LNCAP (cell line): ENCODE data around the gene PRKAA1.

ENCODE experiments used
- TF ChIP-seq, protein P1 (sequence below): fragments of 450-650 bp; IDR thresholded peaks from 2 replicates; pipeline ENCODE4 v1.5.1; 2017; ENCODE audit warnings: mild to moderate bottlenecking

The PRKAA1 gene

DNA sequence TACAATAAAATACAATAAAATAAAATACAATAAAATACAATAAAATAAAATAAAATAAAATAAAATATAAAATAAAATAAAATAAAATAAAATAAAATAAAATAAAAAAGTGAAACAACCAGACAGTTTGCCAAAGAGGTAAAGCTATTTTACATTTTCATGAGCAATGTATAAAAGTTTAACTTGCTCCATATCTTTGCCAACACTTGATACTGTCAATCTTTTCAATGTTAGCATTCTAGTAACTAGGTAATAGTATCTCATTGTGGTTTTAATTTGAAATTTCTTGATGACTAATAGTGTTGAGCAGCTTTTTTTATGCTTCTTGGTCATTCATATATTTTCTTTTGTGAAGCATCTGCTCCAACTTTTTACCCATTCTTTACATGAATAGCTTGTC is 59.7 kb downstream of the PRKAA1 start:
- TF ChIP-seq, protein P1, sequence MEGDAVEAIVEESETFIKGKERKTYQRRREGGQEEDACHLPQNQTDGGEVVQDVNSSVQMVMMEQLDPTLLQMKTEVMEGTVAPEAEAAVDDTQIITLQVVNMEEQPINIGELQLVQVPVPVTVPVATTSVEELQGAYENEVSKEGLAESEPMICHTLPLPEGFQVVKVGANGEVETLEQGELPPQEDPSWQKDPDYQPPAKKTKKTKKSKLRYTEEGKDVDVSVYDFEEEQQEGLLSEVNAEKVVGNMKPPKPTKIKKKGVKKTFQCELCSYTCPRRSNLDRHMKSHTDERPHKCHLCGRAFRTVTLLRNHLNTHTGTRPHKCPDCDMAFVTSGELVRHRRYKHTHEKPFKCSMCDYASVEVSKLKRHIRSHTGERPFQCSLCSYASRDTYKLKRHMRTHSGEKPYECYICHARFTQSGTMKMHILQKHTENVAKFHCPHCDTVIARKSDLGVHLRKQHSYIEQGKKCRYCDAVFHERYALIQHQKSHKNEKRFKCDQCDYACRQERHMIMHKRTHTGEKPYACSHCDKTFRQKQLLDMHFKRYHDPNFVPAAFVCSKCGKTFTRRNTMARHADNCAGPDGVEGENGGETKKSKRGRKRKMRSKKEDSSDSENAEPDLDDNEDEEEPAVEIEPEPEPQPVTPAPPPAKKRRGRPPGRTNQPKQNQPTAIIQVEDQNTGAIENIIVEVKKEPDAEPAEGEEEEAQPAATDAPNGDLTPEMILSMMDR: no peak

DNA sequence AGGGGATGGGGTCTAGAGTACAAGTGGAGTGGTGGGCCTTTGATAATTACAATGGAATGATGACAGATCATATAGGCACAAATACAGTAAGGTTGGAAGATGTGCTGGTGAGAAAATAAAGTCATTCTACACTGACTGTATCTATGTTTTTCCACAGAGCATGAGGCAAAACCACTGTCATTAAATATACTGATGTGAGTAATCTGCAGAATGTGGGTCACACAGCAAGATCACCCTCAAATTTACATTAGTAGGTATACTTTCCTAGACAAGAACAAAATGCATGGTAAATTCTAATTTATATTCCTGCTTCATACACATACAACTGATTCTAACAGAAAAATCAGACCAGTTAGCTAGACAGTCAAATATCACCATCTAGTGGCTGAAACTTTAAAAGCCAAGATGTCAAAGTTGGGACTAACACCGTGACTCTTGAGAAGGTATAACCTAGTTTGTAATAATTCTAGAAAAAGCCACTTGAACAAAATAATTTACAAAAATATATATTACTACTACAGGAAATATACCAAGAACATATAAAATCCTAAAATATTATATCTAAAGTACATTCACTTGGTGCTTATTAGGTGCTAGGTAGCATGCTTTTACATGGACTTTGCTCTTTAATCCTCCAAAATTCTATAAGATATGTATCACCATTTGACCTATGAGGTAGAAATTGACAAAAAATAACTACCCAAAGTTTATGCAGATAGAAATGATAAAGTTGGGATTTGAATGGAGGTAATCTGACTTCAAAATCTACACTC is 61.9 kb downstream of the PRKAA1 start:
- TF ChIP-seq, protein P1: peak; percentile 80

DNA sequence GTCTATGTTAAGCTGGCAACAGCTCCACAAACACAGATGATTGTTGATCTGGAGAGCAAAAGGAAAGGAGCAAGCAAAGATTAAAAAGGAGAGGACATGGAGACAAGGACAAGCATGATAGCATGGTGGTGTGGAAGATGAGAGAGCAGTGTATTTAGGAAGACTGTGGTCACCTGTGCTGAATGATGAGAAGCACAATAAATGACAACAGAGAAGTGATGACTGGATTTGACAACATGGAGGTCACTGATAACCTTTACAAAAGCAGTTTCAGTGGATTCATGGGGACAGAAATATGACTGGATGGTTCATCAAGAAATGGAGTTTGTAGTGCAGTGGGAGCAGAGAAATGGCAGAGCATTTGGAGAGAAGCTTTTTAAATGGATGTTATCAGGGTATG is 62.6 kb downstream of the PRKAA1 start:
- TF ChIP-seq, protein P1: no peak

DNA sequence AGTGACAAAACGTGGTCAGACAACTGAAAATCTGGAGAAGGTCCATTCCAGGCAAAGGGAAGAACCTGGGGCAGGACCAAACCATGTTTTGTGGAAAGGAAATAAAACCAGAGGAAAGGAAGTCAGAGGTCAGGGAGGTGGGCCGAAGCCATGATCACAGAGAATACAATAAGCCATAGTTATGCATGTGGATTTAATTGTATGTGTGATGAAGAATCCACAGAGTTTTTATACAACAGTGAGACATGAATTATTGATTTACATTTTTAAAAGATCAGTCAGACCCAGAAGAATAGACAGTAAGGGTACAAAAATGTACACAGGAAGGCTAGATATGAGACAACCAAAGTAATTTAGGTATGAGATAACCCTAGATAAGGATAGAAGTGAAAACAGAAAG is 63.2 kb downstream of the PRKAA1 start:
- TF ChIP-seq, protein P1: no peak

DNA sequence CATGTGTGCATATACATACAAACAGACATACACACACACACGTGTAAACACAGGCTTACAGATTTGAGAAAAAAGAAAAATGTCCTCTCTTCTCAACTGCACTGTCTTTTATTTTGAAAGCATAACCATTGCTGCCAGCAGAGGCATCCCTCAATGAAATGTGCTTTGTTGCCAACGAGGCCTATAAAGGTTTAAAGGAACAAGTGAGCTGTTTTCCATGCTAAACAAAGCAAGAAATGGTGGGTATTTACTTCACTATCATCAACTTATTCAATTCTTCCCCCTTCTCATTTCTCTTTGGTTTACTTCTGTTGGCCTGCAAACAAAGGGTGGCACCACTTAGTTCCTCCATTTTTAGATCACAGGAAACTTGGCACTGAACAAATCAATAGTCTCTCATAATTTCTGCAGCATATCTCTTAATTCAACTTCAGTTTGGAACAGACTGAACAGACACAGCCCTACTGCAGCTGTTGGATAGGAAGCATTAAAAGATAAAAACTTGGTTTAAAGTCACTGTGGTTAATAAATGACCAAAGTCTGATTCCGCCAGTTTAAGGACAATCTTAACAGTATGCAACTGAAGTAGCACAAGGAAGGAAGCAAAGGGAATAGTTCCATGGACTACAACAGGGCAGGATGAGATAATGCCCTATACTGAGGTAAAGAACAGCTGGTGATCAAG is 64.2 kb downstream of the PRKAA1 start:
- TF ChIP-seq, protein P1: no peak

DNA sequence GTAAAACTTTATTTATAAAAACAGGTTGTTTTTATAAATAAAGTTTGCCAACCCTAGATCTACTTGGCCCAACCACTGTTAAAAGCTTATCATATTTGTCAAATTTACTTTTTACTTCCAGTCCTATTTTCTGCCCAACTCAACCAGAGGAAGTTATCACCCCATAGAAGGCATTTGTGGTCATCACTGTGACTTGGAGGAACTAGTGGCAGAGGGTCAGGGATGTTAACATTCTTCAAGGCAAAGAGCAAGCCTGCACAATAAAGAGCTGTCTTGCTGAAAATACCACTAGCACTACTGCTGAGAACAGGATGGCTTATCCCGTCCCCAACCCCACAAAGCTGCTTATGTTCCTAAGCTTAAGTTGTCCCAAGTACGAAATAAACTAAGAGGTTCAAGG is 64.7 kb downstream of the PRKAA1 start:
- TF ChIP-seq, protein P1: no peak

DNA sequence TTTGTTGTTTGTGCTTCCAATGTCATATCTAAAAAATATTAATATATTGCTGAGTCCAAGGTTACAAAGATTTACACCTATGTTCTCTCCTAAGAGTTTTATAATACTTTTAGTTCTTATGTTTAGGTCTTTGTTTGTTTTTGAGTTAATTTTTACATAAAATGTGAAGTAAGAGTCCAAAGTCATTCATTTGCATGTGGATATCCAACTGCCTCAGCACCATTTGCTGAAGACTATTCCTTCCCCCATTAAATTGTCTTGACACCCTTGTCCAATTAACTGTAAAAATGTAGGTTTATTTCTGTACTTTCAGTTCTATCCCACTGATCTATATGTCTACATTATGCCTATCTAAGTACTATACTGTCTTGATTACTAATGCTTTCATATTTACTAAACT is 78.1 kb downstream of the PRKAA1 start:
- TF ChIP-seq, protein P1: no peak
